Left lung (tissue), 10 donors: ENCODE data around the gene CTIF. TPM values are rescaled to one million over a fixed set of nuclear protein-coding genes. Genes with fewer than 3 reads are reported as not detected.

Experiments used
- ATAC-seq: fragments of 200-7000 bp; cut with Tn5 transposase; one replicate; pipeline ENCODE4 v1.9.1; 2020; ENCODE audit warnings: moderate library complexity
- DNase-seq, 4 donors: peaks; one replicate each; pipeline ENCODE4 v3.0.0-alpha.2; 2013 to 2020
- H3K27ac ChIP-seq, 2 donors: fragments of 200-600 bp; sonication (generic) in 1 of 2; one replicate each; pipeline versions ENCODE4 v1.5.0 to v1.8.0; 2020 to 2021
- H3K27me3 ChIP-seq, 2 donors: fragments of 200-600 bp; sonication (generic) in 1 of 2; one replicate each; pipeline versions ENCODE4 v1.5.0 to v1.8.0; 2020 to 2021
- H3K36me3 ChIP-seq, 2 donors: fragments of 200-600 bp; sonication (generic) in 1 of 2; one replicate each; pipeline versions ENCODE4 v1.5.0 to v1.8.0; 2020 to 2021
- H3K4me1 ChIP-seq, 2 donors: fragments of 200-600 bp; one replicate each; pipeline ENCODE4 v1.8.0; 2021
- H3K4me3 ChIP-seq, 2 donors: fragments of 200-600 bp; sonication (generic) in 1 of 2; one replicate each; pipeline versions ENCODE4 v1.5.0 to v1.8.0; 2020 to 2021; ENCODE audit warnings: mild to moderate bottlenecking in 1 of 2
- H3K9me3 ChIP-seq, 2 donors: fragments of 200-600 bp; sonication (generic) in 1 of 2; one replicate each; pipeline versions ENCODE4 v1.5.0 to v1.8.0; 2020 to 2021
- CTCF ChIP-seq, 2 donors: fragments of 200-600 bp; sonication (generic) in 1 of 2; IDR thresholded peaks; one replicate each; pipeline versions ENCODE4 v1.5.0 to v1.8.0; 2021; ENCODE audit warnings: antibody characterized with exemption in 2 of 2
- intact Hi-C, 2 donors: fragments of 100-400 bp; cut with DNase I; formaldehyde crosslinking; loops; one replicate each; pipeline versions ENCODE4 v1.11.2 to v1.14.2; 2022
- polyA plus RNA-seq, 6 donors: library from polyadenylated mRNA; unstranded; fragments of 120-200 nt; gene quantifications; one replicate each; pipeline ENCODE4 v1.2.1, GENCODE V29; 2013; ENCODE audit not compliant: insufficient read length in 6 of 6
- total RNA-seq, 2 donors: library from RNA; stranded (reverse); fragmentation: NEBNext Ultra II Directional; extraction: Animal tissue kit (Norgen Biotek cat#: 25700); gene quantifications; one replicate each; pipeline ENCODE4 v1.2.1, GENCODE V29; 2021
- donor health status: DM: no; HTN: yes; CAD: no.
- donor health status: DM: no; HTN: no; CAD: no.

CTIF gene
- total and polyA plus RNA-seq, 8 donors = 24.9 to 46.1 (median 34.9) TPM

DNA sequence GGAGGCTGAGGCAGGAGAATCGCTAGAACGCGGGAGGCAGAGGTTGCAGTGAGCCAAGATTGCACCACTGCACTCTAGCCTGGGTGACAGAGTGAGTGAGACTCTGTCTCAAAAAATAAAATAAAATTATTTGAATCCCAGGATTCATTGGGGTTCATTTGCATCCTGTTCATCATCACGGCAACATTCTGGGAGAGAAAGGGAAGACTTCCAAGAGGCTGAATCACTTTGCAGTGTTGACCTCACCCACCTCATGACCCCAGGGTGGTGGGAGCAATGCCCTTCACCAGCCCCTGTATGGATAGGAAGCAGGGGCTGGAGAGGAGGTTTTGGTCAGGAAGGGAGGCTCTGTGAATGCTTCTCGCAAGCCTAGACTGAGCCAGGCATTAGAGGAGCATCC is 195.6 kb downstream of the CTIF start:
- ATAC-seq = no peak
- no peak overlapping the region for H3K27ac ChIP-seq
- peaks cover 0 to 3% of the 10 kb centered on the region in 2 donors for H3K36me3 ChIP-seq
- intact Hi-C loops = no loop called here
- DNase-seq = no peak
- no peaks in the 10 kb centered on the region for H3K9me3 ChIP-seq
- H3K4me3 ChIP-seq = no peak overlapping the region
- no peaks in the 10 kb centered on the region for H3K27me3 ChIP-seq
- peaks cover 0 to 9% of the 10 kb centered on the region in 2 donors for H3K4me1 ChIP-seq
- no peak for TF ChIP-seq CTCF (IDR thresholded peaks at IDR 0.05)

- Histone ChIP-seq H3K36me3 (peaks cover 0 to 3% of the 10 kb centered on the region in 2 donors), H3K4me1 (peaks cover 0 to 9% of the 10 kb centered on the region in 2 donors), H3K27me3 (no peaks in the 10 kb centered on the region), H3K9me3 (no peaks in the 10 kb centered on the region), H3K4me3 (no peak overlapping the region), H3K27ac (no peak overlapping the region)
- intact Hi-C loops = no loop called here
- ATAC-seq = no peak
- no peak for TF ChIP-seq CTCF (IDR thresholded peaks at IDR 0.05)
- no peak for DNase-seq
Observed at GRCh38 chr18:48735080-48735676, 196.3 kb downstream of the CTIF start.

DNA sequence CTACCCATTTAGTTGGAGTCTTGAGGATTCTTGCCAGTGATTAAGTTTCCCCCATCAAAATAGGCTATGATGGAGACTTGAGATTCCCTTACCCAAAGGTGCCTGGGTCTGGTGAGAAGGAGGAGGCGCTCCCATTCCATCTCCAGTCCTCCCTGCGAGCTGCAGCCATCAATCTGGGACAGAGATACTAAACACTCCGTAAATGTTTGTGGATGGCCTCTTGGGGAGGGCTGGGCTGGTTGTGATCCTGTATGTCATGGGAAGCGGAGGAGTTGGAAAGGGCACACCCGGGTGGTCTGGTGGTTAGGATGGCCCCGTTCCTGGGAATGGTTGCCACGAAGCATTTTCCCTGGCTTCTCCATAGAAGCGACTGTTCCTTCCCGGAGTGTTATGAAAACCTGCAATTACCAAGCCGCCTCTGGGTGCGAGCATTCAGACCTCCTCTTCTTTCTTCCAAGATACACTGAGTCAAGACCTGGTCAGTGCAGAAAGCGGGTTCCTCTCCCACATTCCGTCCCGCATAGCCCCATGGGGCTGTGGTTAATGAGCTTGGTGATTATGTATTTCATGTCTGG is 196.9 kb downstream of the CTIF start:
- no peak overlapping the region for H3K4me3 ChIP-seq
- DNase-seq = no peak
- TF ChIP-seq CTCF (IDR thresholded peaks at IDR 0.05) = no peak
- no peak overlapping the region for H3K27ac ChIP-seq
- H3K36me3 ChIP-seq = peaks cover 0 to 3% of the 10 kb centered on the region in 2 donors
- intact Hi-C loops = no loop called here
- no peaks in the 10 kb centered on the region for H3K9me3 ChIP-seq
- peaks cover 0 to 9% of the 10 kb centered on the region in 2 donors for H3K4me1 ChIP-seq
- ATAC-seq = no peak
- H3K27me3 ChIP-seq = no peaks in the 10 kb centered on the region

DNA sequence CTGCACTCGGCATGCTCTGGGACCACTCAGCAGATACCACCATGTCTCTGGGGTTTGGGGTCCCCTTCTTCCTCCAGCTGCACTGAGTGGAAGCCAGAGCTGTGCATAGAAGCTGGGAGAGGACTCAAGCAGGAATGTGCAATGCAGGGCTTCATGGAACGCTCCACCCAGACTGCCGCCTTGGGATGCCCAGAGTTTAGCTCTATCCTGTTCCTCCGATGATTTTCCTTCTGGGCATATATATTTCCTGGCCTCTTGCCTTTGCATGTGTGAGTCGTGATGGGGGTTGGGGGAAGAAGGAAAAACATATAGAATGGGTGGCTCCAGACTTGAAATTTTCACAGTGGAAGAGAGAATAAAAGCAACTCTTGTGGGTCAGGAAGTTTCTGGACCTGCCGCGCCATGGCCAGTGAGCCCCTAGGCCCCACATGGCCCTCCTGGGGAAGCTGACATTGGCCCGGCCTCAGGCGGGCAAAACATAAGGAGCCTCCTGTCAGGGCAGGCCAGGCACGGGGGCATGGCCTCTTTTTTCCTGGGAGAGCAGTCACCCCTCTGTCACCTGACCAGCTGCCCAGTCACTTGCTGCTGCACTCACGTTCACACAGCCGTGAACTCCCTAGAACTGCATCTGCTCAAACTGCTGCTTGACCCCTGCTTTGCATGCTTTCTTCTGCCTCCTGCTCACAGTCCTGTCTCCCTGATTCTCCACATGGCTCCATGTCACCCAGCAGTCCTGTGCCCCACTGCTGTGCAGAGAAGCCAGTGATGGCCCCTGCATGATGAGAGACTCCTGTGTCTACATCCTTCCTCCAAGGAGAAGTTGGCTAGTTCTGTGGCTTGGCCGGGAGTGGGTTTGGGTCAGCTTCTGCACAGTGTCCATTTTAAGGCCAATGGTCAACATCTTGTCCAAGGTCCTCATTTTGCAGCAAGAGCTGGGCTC is 197.8 kb downstream of the CTIF start:
- intact Hi-C loops = no loop called here
- no peak overlapping the region for H3K4me3 ChIP-seq
- ATAC-seq (no peak), DNase-seq (no peak)
- H3K9me3 ChIP-seq = no peaks in the 10 kb centered on the region
- TF ChIP-seq CTCF (IDR thresholded peaks at IDR 0.05) = no peak
- H3K4me1 ChIP-seq = peaks cover 0 to 9% of the 10 kb centered on the region in 2 donors
- peaks cover 0 to 3% of the 10 kb centered on the region in 2 donors for H3K36me3 ChIP-seq
- no peak overlapping the region for H3K27ac ChIP-seq
- H3K27me3 ChIP-seq = no peaks in the 10 kb centered on the region
